Inferior parietal cortex (tissue), 1 donor: ENCODE results near the gene TTC9B.
"Not testable (repeated sequence)": the region's sequence is repeated elsewhere in the genome, so short reads cannot be mapped to it uniquely, and the experiment has no call there.

Source experiments
- DNase-seq: peaks from one replicate; pipeline ENCODE4 v3.0.0-alpha.2; 2016; ENCODE audit errors: extremely low spot score

The TTC9B gene

GRCh38 chr19:40232949-40233810 lies 15.0 kb upstream of the TTC9B start:
- DNase-seq: no peak

DNA sequence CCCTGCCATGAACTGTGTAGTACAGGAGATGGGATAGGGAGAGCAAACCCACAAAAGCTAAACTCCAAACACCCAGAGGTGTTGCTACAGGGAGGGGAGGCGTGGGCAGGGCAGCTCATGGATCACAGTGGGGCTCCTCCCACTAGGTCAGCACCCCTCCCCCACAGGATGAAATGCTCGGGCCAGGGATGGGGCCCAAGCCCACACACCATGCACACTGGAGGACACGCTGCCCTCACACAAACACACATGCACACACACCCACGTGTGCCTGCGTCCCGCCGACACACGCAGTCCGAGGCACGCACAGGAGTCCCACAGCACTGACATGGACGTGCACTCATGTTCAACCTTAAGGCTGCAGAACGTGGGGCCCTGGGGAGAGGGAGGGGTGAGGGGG lies 14.3 kb upstream of the TTC9B start:
- DNase-seq: no peak

- DNase-seq: no peak
Measured at GRCh38 chr19:40231544-40232424, 13.6 kb upstream of the TTC9B start.

DNA sequence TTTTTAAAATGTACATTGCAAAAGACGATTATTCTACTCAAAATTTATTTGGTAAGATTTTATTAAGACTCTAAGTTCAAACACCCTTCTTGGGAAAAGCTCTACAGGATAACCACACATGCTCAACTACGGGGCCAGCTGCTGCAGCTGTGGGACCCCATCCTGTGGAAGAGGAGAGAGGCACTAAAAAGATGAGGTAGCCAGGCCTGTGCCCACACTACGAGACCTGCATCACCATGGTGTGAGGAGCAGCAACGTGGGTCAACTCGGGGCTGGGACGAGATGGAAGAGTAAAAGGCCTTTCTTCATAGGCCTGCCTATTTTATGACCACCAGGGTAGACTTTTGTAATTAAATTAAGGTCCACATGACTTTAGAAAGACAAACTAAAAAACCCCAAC lies 12.9 kb upstream of the TTC9B start:
- DNase-seq: no peak

DNA sequence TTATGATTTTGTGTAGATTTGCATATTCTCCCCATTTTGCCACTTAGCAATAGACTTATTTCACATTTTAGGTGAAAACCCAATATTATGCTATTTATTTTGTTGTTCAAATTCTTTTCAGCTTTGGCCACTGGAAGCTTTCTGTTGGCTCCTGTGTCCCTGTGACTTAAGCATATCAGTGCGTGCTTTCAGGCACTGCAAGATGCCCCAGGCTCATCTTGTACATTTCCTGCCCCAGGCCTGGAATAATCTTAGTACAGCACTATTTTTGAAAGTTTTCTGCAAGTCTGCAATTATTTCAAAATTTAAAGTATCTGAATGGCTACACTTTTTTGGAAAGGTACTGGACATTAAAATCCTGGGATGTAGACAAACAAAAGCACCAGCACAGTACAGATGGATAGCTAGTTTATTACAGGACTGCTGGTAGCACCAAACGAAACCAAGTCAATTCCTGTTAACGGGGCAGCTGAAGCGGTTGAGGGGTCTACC lies 11.8 kb upstream of the TTC9B start:
- no peak for DNase-seq

DNA sequence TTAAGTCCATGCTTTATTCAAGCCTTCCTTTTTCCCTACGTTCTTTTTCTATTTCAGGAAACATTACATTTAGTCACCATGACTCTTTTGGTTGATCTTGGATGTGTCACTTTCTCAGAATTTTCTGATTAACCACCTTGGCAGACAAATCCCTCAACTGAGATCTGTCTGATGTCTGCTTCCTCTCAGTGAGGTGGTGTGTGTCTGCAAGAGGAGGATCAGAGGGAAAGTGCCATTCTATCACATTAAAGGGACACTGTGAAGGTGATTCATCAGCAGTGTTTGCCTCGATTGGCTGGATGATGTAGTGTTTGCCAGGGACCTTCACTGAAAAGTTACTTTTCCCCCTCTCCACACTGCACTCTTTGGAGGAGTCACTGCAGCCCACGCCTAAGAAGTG lies 11.3 kb upstream of the TTC9B start:
- DNase-seq: no peak

DNA sequence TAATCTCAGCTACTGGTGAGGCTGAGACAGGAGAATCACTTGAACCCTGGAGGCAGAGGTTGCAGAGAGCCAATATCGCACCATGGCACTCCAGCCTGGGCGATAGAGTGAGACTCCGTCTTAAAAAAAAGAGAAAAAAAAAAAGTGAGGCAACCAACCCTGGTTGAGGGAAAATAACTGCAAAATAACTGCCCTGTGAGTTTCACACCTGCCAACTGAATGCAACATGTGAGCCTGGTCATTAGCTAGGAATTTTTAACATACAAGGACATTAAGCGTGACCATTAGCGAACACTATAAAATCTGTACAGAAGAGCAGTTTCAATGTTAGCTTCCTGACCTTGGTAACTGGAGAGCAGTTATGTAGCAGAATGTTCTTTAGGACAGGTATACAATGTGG lies 10.7 kb upstream of the TTC9B start:
- DNase-seq: no peak

- DNase-seq: no peak
Measured at GRCh38 chr19:40228346-40228745, 10.2 kb upstream of the TTC9B start.

DNA sequence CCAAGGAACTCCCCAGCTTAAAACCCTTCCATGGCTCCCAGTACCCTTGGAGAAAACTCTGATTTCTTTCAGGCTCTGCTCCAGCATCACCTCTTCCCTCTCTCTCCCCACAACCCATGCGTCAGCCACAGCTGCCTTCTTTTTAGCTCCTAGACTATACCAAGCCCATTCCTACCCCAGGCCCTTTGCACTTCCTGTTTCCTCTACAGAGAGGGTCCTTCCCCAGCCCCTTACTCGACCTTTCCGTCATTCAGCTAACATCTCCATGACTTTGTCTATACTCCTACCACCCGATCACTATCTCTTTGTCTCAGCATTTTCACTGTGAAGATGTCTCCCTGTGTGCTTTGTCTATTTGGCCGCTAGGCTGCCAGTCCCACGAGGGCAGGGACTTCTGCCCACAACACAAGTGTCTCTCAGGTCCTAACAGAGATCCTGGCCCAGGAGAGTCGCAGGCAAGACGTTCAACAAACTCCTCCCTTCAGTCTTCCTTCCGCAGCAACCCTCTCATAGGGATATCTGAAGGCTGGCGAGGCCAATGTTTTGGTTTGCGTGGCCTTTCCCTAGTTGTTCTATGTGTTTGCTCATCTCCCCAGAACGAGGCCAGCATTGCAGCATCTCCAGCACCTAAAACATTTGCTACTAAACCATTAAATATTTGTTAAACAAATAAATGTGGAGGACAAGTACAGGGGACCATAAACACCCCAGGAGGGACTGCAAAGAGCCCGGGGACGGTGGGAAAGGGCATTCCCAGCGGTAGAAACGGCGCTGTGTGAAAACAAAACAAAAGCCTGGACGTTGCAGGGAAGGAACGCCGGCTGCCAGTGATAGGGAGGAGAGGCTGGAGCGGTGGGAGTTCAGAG lies 7.5 kb upstream of the TTC9B start:
- no peak for DNase-seq

DNA sequence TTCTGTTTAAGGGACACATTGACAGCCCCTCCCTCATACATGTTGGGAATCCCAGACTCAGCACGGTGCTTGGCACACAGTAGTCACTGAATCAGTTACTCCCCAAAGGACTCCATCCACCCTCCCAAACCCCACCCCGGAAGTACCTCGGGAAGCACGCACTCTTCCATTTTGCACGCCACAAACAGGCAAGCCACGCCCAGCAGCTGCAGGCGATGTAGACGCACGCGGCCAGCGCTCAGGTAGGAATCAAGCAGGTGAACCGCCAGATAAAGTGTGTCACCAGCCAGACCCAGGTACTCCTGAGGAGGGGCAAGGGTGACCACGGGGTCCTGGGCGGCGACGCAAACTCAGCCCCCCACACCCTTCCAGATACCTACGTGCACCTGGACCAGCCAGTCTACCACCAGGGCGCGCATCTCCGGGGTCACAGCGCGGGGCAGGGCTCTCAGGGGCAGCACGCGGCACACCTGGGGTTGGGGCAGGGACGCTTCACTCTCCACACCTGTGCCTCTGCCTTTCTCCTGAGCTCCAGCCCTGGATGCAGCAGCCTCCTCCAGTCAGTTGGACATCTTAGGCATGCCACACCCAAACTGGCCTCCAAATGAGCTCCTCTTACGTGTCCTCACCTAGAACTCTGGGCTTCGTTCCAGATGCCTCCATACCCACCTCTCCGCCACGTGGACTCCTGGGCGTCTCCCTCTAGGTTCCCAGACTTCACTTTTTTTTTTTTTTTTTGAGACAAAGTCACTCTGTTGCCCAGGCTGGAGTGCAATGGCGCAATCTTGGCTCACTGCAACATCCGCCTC lies 6.4 kb upstream of the TTC9B start:
- DNase-seq: no peak

DNA sequence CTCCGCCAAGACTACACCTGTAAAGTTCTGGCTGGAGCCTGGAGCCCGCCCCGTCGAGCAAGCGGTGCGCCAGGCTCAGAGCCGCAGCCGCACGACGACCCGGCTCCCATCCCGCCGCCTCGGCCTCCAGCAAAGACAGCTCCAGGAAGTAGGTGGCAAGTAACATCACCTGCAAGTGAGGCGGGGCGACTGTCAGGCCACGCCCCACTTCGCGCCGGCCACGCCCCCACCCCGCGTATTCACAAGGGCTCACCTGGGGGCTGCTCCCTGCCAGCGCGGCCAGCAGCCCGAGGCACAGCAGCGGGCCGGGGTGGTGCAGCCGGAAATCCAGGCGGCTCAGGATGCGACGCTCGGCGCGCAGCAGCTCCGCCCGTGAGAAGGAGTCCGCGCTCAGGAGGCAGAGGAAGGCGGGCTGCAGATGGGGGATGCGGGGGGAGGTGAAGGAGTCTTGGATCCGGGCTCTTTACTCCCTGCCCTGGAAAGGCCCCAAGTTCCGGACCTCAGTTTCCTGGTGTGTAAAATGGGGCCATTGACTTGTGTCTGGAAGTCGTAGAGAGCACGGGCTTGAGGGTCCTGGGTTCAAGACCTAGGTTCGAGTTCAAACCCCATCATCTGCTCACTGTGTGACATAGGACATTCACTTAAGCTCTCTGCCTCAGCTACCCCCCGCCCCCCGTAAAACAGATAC lies 5.1 kb upstream of the TTC9B start:
- no peak for DNase-seq

GRCh38 chr19:40221858-40222619 lies 3.9 kb upstream of the TTC9B start:
- DNase-seq: peak; percentile 98

DNA sequence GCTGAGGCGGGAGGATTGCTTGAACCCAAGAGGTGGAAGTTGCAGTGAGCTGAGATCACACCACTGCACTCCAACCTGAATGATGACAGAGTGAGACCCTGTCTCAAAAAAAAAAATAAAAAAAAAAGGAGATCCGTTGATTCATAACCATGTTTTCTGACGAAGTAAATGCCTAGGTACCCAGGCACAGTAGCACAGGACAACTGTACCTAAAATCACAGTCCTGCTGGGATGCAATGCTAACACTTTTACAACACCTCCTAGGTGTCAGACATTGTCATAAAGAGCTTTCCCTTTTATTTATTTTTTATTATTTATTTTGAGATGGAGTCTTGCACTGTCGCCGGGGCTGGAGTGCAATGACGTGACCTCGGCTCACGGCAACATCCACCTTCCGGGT lies 2.5 kb upstream of the TTC9B start:
- DNase-seq: no peak

GRCh38 chr19:40219721-40220276 lies 1.6 kb upstream of the TTC9B start:
- no peak for DNase-seq

- DNase-seq: not testable (repeated sequence)
Measured at GRCh38 chr19:40219029-40219428, 845 bp upstream of the TTC9B start.

GRCh38 chr19:40217027-40217810 lies 965 bp downstream of the TTC9B start:
- DNase-seq: no peak

- DNase-seq: no peak
Measured at GRCh38 chr19:40216777-40217026, 1.5 kb downstream of the TTC9B start.

- no peak for DNase-seq
Measured at GRCh38 chr19:40216013-40216776, 2.0 kb downstream of the TTC9B start.
